ENCODE results near the gene LARGE1. TPM values are rescaled to one million over a fixed set of nuclear protein-coding genes. Genes with fewer than 3 reads are reported as not detected.

Gene LARGE1
- total RNA-seq, 1 donor: 15.0 TPM

DNA sequence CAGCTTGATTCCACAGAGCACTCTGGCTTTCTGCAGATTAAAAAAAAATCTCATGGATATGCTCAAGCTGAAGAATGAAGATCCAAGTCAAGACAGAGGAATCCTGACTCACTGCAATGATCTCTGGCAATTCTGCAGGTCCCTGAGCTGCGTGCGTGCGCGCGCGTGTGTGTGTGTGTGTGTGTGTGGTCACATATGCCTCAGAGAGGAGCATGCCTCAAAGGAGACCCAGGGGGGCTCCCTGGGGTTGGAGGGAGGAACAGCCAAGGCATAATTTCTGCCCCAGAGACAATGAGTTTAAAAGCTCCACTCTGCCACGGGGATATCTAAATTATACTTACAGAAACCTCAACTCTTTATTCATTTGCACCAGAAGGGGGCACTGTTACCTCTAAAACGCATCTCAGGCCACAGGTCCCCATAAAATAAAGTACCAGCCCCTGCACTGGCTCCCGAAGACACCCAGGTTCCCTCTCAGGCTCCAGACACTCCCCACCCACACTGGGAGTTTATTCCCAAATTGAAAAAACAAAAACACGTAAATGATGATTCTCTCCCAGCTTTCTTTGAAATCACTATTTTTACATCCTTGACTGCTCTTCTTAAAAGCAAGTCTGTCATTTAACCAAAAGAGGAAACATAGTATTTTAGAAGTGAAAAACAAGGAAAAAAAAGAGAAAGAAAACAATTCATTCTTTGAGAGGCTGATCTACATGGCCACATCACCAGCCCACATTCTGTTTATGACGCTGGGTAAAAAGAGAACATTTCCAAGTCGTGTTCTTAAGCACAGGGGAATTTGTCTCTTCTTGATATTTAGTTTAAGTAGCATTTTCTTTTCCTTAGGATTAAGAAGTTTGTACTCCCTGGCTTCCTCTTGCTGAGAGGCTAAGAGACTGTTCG, 401.0 kb downstream of the LARGE1 start:
- DNase-seq (ENCODE audit: low read depth): peak; percentile 80
- TF ChIP-seq CTCF (IDR thresholded peaks at IDR 0.05; ENCODE audit: insufficient read depth, low read length): peak; percentile 56
- peak overlapping the region; percentile 25 for H3K4me3 ChIP-seq (ENCODE audit: low read depth, low read length)

GRCh38 chr22:33518405-33518804, 401.9 kb downstream of the LARGE1 start:
- TF ChIP-seq CTCF (IDR thresholded peaks at IDR 0.05; ENCODE audit: insufficient read depth, low read length): no peak
- DNase-seq (ENCODE audit: low read depth): no peak
- no peak overlapping the region for H3K4me3 ChIP-seq (ENCODE audit: low read depth, low read length)

DNA sequence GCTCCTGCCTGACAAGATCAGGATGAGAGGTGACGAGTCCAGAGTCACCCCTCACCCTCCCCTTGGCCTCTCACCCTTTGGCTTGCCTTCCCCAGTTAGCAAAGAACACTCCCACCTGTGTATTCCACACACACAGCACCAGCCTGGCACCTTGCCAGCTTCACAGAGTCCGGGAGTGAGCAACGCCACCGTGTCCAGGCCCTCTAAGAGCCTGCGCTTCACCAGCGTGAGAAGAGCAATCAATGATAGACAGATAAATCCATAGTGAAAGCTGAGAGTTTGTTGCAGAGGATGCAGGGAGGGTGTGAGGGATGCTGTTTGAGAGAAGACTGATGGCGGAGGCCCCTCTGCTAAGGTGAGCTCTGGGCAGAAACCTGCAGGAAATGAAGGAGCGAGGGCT, 404.5 kb downstream of the LARGE1 start:
- TF ChIP-seq CTCF (IDR thresholded peaks at IDR 0.05; ENCODE audit: insufficient read depth, low read length): no peak
- no peak for DNase-seq (ENCODE audit: low read depth)
- no peak overlapping the region for H3K4me3 ChIP-seq (ENCODE audit: low read depth, low read length)

DNA sequence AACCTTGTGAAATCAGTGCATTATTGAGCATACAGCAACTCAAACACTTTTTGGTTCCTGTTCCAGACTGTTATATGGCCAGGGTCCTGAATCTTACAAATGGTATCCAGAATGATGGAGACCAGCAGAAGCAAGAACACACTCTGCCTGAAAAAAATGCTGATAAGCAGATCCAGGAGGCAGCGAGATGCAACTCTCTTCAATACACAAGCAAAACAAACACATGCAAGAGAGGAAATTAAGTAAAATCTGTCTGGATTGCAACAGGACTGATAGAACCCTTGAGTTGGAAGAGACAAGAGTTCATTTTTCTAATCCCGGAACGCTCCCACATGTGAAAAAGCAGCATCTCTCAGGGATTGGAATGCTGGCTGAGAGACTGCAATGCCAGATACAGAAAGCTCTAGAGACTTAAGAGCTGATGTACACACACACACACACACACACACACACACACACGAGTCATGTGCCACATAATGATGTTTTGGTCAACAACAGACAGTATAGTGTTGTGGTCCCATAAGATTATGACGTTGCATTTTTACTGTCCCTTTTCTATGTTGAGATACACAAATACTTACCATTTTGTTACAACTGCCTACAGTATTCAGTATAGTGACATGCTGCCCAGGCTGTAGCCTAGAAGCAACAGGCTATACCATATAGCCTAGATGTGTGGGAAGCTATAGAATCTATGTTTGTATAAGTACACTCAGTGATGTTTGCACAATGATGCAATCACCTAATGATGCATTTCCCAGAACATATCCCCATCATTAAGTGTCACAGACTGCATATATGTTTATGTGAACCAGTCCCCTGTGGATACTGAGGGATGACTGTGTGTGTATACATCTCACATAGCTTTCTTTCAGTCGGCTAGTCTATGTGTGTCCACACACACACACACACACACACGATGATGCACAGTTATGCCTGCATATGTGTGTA, 406.6 kb downstream of the LARGE1 start:
- no peak overlapping the region for H3K4me3 ChIP-seq (ENCODE audit: low read depth, low read length)
- no peak for TF ChIP-seq CTCF (IDR thresholded peaks at IDR 0.05; ENCODE audit: insufficient read depth, low read length)
- DNase-seq (ENCODE audit: low read depth): peak; percentile 62

DNA sequence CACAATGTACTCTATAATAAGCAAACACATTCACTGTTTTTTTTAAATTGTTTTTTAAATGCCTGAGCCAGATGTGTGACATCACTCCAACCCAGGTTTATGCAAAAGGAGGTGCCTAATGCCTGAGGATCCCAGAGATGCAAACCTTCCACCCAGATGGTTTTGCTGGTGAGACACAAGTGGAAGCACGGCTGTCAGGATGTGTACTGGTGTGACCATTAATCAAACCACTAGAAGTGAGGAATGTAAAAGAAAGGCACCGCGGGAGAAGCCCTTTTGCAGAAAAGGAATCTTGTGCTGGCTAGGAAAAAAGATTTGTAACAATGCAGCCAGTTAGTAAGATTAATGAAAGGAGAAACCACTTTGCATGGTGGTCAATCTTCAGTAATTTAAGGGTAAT, 407.4 kb downstream of the LARGE1 start:
- DNase-seq (ENCODE audit: low read depth): peak; percentile 29
- no peak for TF ChIP-seq CTCF (IDR thresholded peaks at IDR 0.05; ENCODE audit: insufficient read depth, low read length)

DNA sequence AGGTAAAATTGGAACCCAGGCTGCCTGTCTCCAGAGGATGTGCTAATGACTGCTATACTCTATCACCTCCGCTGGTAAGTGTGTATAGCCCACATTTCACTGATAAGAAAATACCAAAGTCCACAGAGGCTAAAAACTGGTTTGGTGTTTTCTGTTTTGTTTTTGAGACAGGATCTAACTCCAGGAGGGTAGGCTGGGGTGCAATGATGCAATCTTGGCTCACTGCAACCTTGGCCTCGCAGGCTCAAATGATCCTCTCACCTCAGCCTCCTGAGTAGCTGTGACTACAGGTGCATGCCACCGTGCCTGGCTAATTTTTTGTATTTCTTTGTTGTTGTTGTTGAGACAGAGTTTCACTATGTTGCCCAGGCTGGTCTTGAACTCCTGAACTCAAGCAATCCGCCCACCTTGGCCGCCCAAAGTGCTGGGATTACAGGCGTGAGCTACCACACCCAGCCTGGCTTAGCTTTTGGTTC, 409.8 kb downstream of the LARGE1 start:
- no peak for DNase-seq (ENCODE audit: low read depth)
- no peak for TF ChIP-seq CTCF (IDR thresholded peaks at IDR 0.05; ENCODE audit: insufficient read depth, low read length)
- H3K4me3 ChIP-seq (ENCODE audit: low read depth, low read length): no peak overlapping the region

More for the DNA sequence above, 407.4 kb downstream of the LARGE1 start:
- no peak overlapping the region for H3K4me3 ChIP-seq (ENCODE audit: low read depth, low read length)
